Thoracic aorta (tissue), 2 donors: ENCODE data around the gene EMC7. TPM values are rescaled to one million over a fixed set of nuclear protein-coding genes. Genes with fewer than 3 reads are reported as not detected.

Source experiments
- ATAC-seq: fragments of 150-250 bp; one replicate; pipeline ENCODE4 v1.8.0; 2017; ENCODE audit warnings: low read depth; ENCODE audit not compliant: insufficient number of reproducible peaks, low FRiP score
- DNase-seq: peaks from one replicate; pipeline ENCODE4 v3.0.0-alpha.2; 2020; ENCODE audit warnings: low spot score
- H3K27ac ChIP-seq, 2 donors: fragments of 200-600 bp; sonication (generic); 1 replicate in 1 of 2; 2 replicates in 1 of 2; pipeline ENCODE4 v1.5.1; 2016; ENCODE audit warnings: mild to moderate bottlenecking in 2 of 2, moderate library complexity in 2 of 2
- H3K27me3 ChIP-seq: fragments of 200-600 bp; sonication (generic); replicated peaks from 2 replicates; pipeline ENCODE4 v1.6.0; 2016; ENCODE audit warnings: mild to moderate bottlenecking; ENCODE audit not compliant: insufficient read depth
- H3K36me3 ChIP-seq: fragments of 200-600 bp; sonication (generic); one replicate; pipeline ENCODE4 v1.5.1; 2016
- H3K4me1 ChIP-seq, 2 donors: fragments of 200-600 bp; sonication (generic); 1 replicate in 1 of 2; 2 replicates in 1 of 2; pipeline versions ENCODE4 v1.5.1 to v1.6.0; 2016; ENCODE audit warnings: low read depth in 2 of 2, mild to moderate bottlenecking in 1 of 2; ENCODE audit not compliant: control insufficient read depth in 1 of 2
- H3K4me3 ChIP-seq: fragments of 200-600 bp; sonication (generic); 2 replicates; pipeline ENCODE4 v1.5.1; 2016; ENCODE audit warnings: mild to moderate bottlenecking
- H3K9me3 ChIP-seq: fragments of 200-600 bp; sonication (generic); 2 replicates; pipeline ENCODE4 v1.5.1; 2016
- CTCF ChIP-seq: fragments of 200-600 bp; sonication (generic); IDR thresholded peaks from one replicate; pipeline ENCODE4 v1.5.1; 2019; ENCODE audit warnings: antibody characterized with exemption
- total RNA-seq, 2 donors: library from RNA; depleted of rRNA; stranded (reverse); fragments of >200 nt; gene quantifications; one replicate each; pipeline versions ENCODE4 v1.1.0 to v1.2.3, GENCODE V29; 2016

EMC7 gene
- total RNA-seq, 2 donors from 2014 or later: 38.0 to 49.0 TPM

- Histone ChIP-seq H3K9me3 (no peaks in the 10 kb centered on the region), H3K36me3 (no peaks in the 10 kb centered on the region), H3K4me3 (no peak overlapping the region), H3K27ac (no peak overlapping the region), H3K4me1 (no peaks in the 10 kb centered on the region), H3K27me3 (no peaks in the 10 kb centered on the region)
- ATAC-seq (no peak), DNase-seq (no peak)
- TF ChIP-seq CTCF: no peak
These were observed 31.7 kb downstream of the EMC7 start for GRCh38 chr15:34070003-34070402.

GRCh38 chr15:34065941-34066340, 35.7 kb downstream of the EMC7 start:
- H3K27ac ChIP-seq: no peak overlapping the region
- no peak overlapping the region for H3K4me3 ChIP-seq
- DNase-seq: no peak
- ATAC-seq: no peak
- H3K27me3 ChIP-seq: no peaks in the 10 kb centered on the region
- no peaks in the 10 kb centered on the region for H3K36me3 ChIP-seq
- TF ChIP-seq CTCF: no peak
- H3K9me3 ChIP-seq: no peaks in the 10 kb centered on the region
- H3K4me1 ChIP-seq: no peaks in the 10 kb centered on the region

- no peaks in the 10 kb centered on the region for H3K4me1 ChIP-seq
These were observed 36.4 kb downstream of the EMC7 start for GRCh38 chr15:34065261-34065660.

GRCh38 chr15:34064438-34064837, 37.2 kb downstream of the EMC7 start:
- TF ChIP-seq CTCF: no peak
- Histone ChIP-seq H3K4me1 (no peaks in the 10 kb centered on the region), H3K4me3 (no peak overlapping the region), H3K27ac (no peak overlapping the region), H3K27me3 (no peaks in the 10 kb centered on the region), H3K9me3 (no peaks in the 10 kb centered on the region), H3K36me3 (no peaks in the 10 kb centered on the region)
- DNase-seq (no peak), ATAC-seq (no peak)

More at GRCh38 chr15:34065261-34065660, 36.4 kb downstream of the EMC7 start:
- H3K36me3 ChIP-seq: no peaks in the 10 kb centered on the region
- no peak overlapping the region for H3K4me3 ChIP-seq
- no peak overlapping the region for H3K27ac ChIP-seq
- TF ChIP-seq CTCF: no peak
- no peak for ATAC-seq
- no peaks in the 10 kb centered on the region for H3K27me3 ChIP-seq
- H3K9me3 ChIP-seq: no peaks in the 10 kb centered on the region
- no peak for DNase-seq

- H3K36me3 ChIP-seq: no peaks in the 10 kb centered on the region
- no peak for ATAC-seq
- no peaks in the 10 kb centered on the region for H3K9me3 ChIP-seq
- no peak for TF ChIP-seq CTCF
- DNase-seq: no peak
- H3K4me1 ChIP-seq: peaks cover 9 to 19% of the 10 kb centered on the region in 2 donors
- H3K27ac ChIP-seq: no peak overlapping the region
- H3K4me3 ChIP-seq: no peak overlapping the region
- H3K27me3 ChIP-seq: no peaks in the 10 kb centered on the region
These were observed 41.7 kb downstream of the EMC7 start for GRCh38 chr15:34059946-34060345.
